Measurements from ENCODE around the gene GYS2.
"Not testable (repeated sequence)": the region's sequence is repeated elsewhere in the genome, so short reads cannot be mapped to it uniquely, and the experiment has no call there.

The GYS2 gene

DNA sequence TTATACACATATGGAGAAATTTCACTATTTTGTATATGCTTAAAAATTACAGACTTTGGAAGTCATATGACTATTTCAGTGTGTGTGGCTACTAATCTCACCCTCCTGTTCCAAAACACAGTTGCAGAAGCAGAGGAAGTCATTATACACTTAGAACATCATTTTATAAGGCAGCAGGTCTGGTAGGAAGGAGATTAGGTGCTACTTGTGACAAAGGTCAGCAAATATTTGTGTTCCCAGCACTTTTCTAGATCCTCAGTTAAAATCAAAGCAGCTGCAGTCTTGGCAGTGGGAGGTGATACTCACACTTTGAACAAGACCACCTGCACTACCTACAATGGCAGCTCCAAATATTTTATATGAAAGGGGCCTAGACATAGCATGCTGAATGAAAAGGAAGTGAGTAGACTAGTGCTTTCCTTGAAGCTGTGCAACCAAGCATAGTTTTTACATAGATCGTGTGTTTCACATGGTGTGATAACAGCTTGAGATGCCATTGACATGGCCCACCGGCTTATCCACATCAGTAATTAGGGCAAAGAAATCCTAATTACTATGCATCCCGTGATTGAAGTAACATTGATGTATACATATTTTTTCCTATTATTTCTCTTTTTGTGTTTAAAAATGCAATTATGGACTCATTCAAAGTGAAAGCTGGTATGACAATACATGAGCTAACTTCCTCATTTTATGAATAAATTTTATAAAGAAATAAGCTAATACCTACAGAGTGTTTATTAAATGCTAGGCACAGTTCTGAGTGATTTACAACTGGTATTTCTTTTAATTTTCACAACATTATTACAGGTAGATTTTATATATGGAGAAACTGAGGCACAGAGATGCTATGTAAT lies 5.3 kb downstream of the GYS2 start:
- no peak for DNase-seq

DNA sequence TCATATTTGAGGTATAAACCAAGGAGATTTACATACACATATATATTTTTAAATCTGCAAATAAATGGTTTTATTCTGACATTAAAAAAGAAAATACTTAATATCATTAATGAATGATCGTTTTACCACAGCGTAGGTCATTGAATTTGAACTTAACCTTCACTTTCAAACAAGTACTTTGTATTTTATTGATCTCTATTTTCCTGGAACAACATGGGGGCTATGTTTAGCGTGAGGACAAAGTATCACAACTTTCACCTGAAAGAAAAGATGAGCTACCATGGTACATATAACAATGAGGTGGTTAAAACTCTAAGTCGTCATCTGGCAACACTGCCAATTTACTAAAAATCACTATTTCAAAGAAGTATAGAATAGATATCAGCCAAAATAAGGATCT lies 6.0 kb downstream of the GYS2 start:
- no peak for DNase-seq

- DNase-seq = not testable (repeated sequence)
Observed at GRCh38 chr12:21595356-21595755, 9.3 kb downstream of the GYS2 start.

- no peak for DNase-seq
Observed at GRCh38 chr12:21585485-21585884, 19.2 kb downstream of the GYS2 start.

GRCh38 chr12:21584403-21585182 lies 20.1 kb downstream of the GYS2 start:
- not testable (repeated sequence) for DNase-seq

DNA sequence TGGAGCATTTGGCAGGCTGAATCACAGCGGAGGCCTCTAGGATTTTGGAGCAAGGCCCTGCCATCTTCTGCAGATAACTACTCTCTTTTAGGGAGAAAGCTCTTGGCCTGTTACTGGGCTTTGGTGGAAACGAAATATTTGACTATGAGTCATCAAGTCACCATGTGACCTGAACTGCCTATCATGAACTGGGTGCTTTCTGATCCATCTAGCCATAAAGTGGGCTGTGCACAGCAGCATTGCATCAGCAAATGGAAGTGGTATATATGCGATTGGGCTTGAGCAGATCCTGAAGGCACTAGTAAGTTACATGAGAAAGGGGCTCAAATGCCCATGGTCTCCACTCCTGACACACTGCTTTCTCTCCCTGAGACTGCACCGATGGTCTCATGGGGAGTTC lies 21.1 kb downstream of the GYS2 start:
- DNase-seq = no peak

DNA sequence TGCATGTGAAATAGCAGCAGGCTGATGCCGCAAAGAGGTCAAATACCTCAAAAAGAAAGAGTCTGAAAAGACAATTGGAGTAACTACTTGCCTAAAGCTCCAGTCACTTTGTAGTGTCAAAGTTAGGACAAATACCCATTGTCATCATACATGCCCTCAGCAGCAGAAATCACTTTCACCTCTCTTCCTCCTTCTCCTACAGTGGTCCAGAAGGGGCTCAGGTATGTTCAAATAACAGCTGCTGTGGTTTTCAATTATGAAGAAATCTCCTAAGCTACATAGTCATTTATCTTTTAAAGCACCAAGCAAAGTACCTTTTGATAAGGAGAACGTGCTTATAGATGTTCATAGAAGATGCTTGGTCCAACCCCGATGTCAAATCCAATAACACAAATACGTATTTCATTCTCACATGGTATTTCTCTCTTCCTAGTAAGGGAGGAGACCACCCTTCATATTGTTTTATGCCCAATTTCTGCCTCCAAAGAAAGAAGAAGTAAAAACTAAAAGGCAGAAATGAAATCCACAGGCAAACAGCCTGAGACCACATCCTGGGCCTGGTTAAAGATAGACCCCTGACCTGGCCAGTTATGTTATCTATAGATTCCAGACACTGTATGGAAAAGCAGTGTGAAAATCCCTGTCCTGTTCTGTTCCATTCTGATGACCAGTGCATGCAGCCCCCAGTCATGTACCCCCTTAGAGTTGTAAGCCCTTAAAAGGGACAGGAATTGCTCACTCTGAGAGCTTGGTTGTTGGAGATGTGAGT lies 23.7 kb downstream of the GYS2 start:
- DNase-seq = no peak

- no peak for DNase-seq
Observed at GRCh38 chr12:21577516-21577915, 27.1 kb downstream of the GYS2 start.

DNA sequence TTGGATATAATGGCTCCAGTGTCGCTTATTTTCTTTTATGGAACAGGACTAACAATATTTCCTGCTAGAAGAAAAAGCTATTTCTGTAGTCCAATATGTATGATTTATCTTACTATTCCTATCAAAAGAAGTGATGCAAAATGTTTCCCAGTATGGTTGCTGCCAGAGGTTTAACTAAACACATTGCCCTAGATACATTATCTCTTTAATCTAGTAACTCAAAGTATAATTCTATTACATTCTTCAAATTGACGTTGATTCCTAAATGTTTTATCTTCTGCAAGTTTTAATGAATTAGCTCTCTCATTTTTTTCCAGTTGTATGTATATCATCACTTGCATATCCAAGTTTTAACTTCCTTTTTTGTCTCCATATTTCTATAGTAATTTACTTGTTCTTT lies 28.2 kb downstream of the GYS2 start:
- DNase-seq = no peak

GRCh38 chr12:21573733-21574358 lies 30.8 kb downstream of the GYS2 start:
- DNase-seq = no peak

DNA sequence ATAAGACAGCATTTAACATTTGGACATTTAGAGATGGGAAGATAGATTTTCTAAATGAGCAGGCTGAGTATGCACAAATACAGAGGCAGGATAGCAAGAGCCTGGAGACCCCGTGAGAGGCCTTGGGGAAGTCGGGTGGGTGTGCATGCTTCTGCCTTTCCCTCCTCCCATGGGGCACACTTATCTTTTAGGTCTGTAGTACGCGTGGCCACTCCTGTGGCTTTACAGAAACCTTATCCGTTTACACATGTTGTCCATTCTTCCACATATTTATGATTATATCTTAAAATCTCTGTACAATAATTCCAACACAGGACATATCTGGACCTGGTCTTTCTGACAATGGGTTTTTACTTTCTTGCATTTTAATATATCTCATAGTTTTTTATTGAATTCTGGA lies 33.6 kb downstream of the GYS2 start:
- DNase-seq = no peak

GRCh38 chr12:21568115-21568514 lies 36.5 kb downstream of the GYS2 start:
- DNase-seq = no peak

DNA sequence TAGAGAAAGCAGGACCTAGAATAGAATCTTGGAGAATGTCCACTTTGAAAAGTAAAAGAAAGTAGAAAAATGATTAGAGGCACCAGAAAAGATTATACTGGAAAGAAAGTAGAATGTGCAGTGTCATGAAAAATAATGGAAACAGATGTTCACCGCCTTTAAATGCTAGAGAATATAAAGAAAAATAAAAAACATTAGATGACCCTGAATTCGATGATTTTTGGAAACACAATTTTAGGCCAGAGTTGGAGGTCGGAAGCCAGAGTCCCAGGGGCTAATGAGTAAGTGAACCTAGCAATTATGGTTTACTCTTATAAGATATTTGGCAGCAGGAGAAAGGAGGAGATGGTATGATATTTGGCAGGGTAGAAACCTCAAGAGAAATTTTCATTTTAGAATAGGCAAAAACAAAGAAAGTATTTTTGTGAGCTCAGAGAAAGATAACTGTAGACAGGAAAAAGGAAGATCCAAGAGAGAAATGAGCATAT lies 37.7 kb downstream of the GYS2 start:
- DNase-seq = no peak

GRCh38 chr12:21566223-21566906 lies 38.3 kb downstream of the GYS2 start:
- no peak for DNase-seq

DNA sequence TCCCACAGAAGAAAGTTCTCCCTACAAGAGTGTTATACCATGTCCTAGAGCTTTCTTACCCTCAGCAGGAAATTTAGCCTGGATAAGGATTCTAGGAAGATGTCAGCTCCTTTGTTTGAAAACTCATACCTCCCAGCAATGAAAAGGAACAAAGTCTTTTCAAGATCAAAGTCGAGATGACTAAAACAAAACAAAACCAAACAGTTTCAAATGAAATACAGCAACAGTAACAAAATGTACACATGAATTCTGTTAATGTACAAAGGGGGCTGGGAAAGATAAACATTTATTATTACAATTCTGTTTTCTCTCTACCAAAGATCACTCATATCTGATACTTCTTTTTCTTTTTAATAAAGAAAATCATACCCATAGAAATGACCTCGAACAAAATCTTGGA lies 41.8 kb downstream of the GYS2 start:
- DNase-seq = no peak

GRCh38 chr12:21561158-21561557 lies 43.5 kb downstream of the GYS2 start:
- no peak for DNase-seq

DNA sequence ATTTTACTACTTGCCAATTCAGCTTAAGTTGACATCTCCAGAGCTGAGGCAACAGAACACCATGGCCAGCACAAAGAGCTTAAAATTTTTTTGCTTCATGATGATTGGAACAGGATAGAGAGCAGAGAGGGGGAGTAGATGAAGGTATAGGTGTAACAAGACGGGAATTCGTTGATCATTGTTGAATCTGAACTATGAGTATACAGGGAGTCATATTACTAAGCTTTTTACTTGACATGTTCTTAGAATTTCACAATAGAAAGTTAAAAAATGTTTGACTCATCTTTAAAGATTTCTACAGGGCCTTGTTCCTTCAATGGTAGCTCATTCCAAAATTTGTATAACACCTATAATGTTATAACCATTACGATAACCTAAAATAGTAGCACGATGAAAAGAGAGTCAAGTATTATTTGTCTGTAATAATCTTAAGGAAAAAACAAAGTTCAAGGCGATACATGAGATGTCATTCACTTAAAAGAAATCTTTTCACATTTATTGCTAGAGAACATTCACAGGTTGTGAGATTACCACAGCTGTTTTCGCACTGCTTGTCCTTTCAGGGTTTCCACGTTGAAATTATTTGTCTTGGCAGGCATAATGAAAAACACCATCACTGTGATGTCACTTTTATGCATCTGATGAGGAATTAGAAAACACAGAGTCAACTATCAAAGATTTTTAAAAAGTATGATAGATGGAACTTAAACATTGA lies 44.6 kb downstream of the GYS2 start:
- no peak for DNase-seq

DNA sequence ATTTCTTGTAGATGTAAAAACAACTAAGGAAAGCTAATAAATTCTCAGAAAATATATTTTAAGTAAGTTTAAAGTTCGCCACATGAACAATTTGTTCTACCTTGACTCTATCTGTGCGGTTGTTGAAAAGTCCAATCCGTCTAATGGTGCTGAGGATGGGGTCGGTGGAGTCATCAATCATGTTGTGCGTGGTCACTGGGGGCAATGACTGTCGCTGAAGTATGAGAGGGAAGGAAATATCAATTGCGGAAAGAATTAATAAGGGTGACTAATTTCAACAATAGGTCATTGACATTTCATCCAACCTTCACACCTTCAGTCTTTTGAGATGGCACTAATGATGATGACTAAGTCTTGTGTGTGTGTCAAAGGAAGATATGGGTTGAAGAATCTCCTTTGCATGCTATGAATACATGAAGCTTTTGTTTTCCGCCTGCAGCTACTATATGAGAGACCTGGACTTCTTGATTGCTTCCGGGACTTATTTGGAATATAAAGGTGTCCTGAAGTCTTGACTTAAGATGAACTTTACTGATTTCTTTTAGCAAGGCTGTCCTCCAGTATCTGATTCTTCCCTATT lies 46.5 kb downstream of the GYS2 start:
- no peak for DNase-seq

DNA sequence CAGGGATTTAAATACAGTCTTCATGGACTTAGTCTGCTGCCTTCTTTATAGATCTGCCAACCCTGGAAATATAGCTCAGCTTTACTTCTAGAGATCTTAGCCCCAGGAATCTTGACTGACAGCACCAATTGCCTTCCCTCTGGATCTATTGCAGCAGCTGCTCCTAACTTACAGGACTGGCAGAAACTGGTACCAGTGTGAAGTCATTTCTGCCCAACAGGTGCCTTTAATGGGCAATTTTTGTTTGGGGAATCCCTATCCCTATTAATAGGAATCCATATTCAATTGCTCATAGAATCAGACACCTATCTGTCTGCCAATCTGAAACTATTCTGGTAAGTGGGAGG lies 51.3 kb downstream of the GYS2 start:
- no peak for DNase-seq

GRCh38 chr12:21552635-21553328 lies 51.9 kb downstream of the GYS2 start:
- DNase-seq = no peak
